MG63 (cell line): ENCODE results near the gene IGF2BP1. TPM values are rescaled to one million over a fixed set of nuclear protein-coding genes. Genes with fewer than 3 reads are reported as not detected.
A peak's percentile ranks its signal among the peaks of the same experiment; 100 is the strongest.
"Not testable (repeated sequence)": the region's sequence is repeated elsewhere in the genome, so short reads cannot be mapped to it uniquely, and the experiment has no call there.

ENCODE experiments used
- DNase-seq: peaks from one replicate; pipeline ENCODE4 v3.0.0-alpha.2; 2020
- H3K27me3 ChIP-seq: fragments of 250-450 bp; sonication (Bioruptor Pico); 2 replicates; pipeline ENCODE4 v1.5.1; 2020; ENCODE audit warnings: mild to moderate bottlenecking, moderate library complexity
- H3K36me3 ChIP-seq: fragments of 250-450 bp; sonication (Bioruptor Pico); 2 replicates; pipeline ENCODE4 v1.5.1; 2020; ENCODE audit warnings: mild to moderate bottlenecking, moderate library complexity
- H3K4me3 ChIP-seq: fragments of 250-450 bp; sonication (Bioruptor Pico); 2 replicates; pipeline ENCODE4 v1.5.1; 2020; ENCODE audit warnings: mild to moderate bottlenecking, moderate library complexity
- H3K9me3 ChIP-seq: fragments of 250-450 bp; sonication (Bioruptor Pico); 2 replicates; pipeline ENCODE4 v1.5.1; 2020; ENCODE audit warnings: mild to moderate bottlenecking, moderate library complexity
- total RNA-seq: library from RNA; depleted of rRNA; stranded (reverse); fragments of >200 nt; shearing (Covaris generic); gene quantifications from 2 replicates; pipeline ENCODE4 v1.2.3, GENCODE V29; 2014; ENCODE audit warnings: low replicate concordance

IGF2BP1 gene
- total RNA-seq, 1 experiment from 2014 or later, result 0.95 TPM

- Histone ChIP-seq H3K27me3 (no peaks in the 10 kb centered on the region), H3K9me3 (no peaks in the 10 kb centered on the region), H3K4me3 (peak overlapping the region; percentile 15), H3K36me3 (no peaks in the 10 kb centered on the region)
- peak; percentile 55 for DNase-seq
Observed at GRCh38 chr17:49031965-49032928, 35.1 kb downstream of the IGF2BP1 start.

- H3K4me3 ChIP-seq, result peak overlapping the region; percentile 36
- DNase-seq, result peak; percentile 83
- H3K27me3 ChIP-seq, result peaks cover 2% of the 10 kb centered on the region; the same call in 1 of the 2 replicates
Observed at GRCh38 chr17:49035470-49036269, 38.5 kb downstream of the IGF2BP1 start.

GRCh38 chr17:49036270-49036626 lies 39.1 kb downstream of the IGF2BP1 start:
- H3K9me3 ChIP-seq, result no peaks in the 10 kb centered on the region

More at GRCh38 chr17:49035470-49036269, 38.5 kb downstream of the IGF2BP1 start:
- H3K36me3 ChIP-seq, result no peaks in the 10 kb centered on the region
- H3K9me3 ChIP-seq, result no peaks in the 10 kb centered on the region

GRCh38 chr17:49038138-49038537 lies 41.0 kb downstream of the IGF2BP1 start:
- Histone ChIP-seq H3K9me3 (no peaks in the 10 kb centered on the region), H3K36me3 (no peaks in the 10 kb centered on the region), H3K27me3 (peaks cover 2% of the 10 kb centered on the region; the same call in 1 of the 2 replicates), H3K4me3 (no peak overlapping the region)
- DNase-seq, result no peak

More at GRCh38 chr17:49036270-49036626, 39.1 kb downstream of the IGF2BP1 start:
- Histone ChIP-seq H3K36me3 (no peaks in the 10 kb centered on the region), H3K27me3 (peaks cover 2% of the 10 kb centered on the region; the same call in 1 of the 2 replicates), H3K4me3 (no peak overlapping the region; the same call in 1 of the 2 replicates)
- no peak for DNase-seq

GRCh38 chr17:49038544-49038943 lies 41.4 kb downstream of the IGF2BP1 start:
- no peak for DNase-seq
- Histone ChIP-seq H3K4me3 (no peak overlapping the region), H3K36me3 (no peaks in the 10 kb centered on the region), H3K9me3 (no peaks in the 10 kb centered on the region), H3K27me3 (peaks cover 2% of the 10 kb centered on the region; the same call in 1 of the 2 replicates)

- not testable (repeated sequence) for DNase-seq, H3K4me3 ChIP-seq, H3K27me3 ChIP-seq, H3K9me3 ChIP-seq, H3K36me3 ChIP-seq
Observed at GRCh38 chr17:49039518-49039917, 42.3 kb downstream of the IGF2BP1 start.

- Histone ChIP-seq H3K9me3 (no peaks in the 10 kb centered on the region), H3K4me3 (no peak overlapping the region), H3K27me3 (peaks cover 2% of the 10 kb centered on the region; the same call in 1 of the 2 replicates), H3K36me3 (no peaks in the 10 kb centered on the region)
- DNase-seq, result no peak
Observed at GRCh38 chr17:49041527-49041926, 44.3 kb downstream of the IGF2BP1 start.

GRCh38 chr17:49045376-49045775 lies 48.2 kb downstream of the IGF2BP1 start:
- DNase-seq, result no peak

GRCh38 chr17:49046912-49047311 lies 49.7 kb downstream of the IGF2BP1 start:
- H3K9me3 ChIP-seq, result no peaks in the 10 kb centered on the region
- no peak for DNase-seq
- H3K4me3 ChIP-seq, result no peak overlapping the region
- H3K27me3 ChIP-seq, result no peaks in the 10 kb centered on the region
- no peaks in the 10 kb centered on the region for H3K36me3 ChIP-seq

More at GRCh38 chr17:49045376-49045775, 48.2 kb downstream of the IGF2BP1 start:
- Histone ChIP-seq H3K36me3 (no peaks in the 10 kb centered on the region), H3K4me3 (no peak overlapping the region), H3K9me3 (no peaks in the 10 kb centered on the region), H3K27me3 (no peaks in the 10 kb centered on the region)

GRCh38 chr17:49049265-49049664 lies 52.1 kb downstream of the IGF2BP1 start:
- no peak overlapping the region for H3K4me3 ChIP-seq
- H3K36me3 ChIP-seq, result no peaks in the 10 kb centered on the region
- H3K9me3 ChIP-seq, result no peaks in the 10 kb centered on the region
- DNase-seq, result no peak
- H3K27me3 ChIP-seq, result no peaks in the 10 kb centered on the region

- no peaks in the 10 kb centered on the region for H3K27me3 ChIP-seq
- no peaks in the 10 kb centered on the region for H3K9me3 ChIP-seq
- H3K4me3 ChIP-seq, result no peak overlapping the region
- DNase-seq, result no peak
- no peaks in the 10 kb centered on the region for H3K36me3 ChIP-seq
Observed at GRCh38 chr17:49050611-49051010, 53.4 kb downstream of the IGF2BP1 start.

- no peak for DNase-seq
- Histone ChIP-seq H3K36me3 (no peaks in the 10 kb centered on the region), H3K9me3 (no peaks in the 10 kb centered on the region), H3K27me3 (no peaks in the 10 kb centered on the region), H3K4me3 (no peak overlapping the region)
Observed at GRCh38 chr17:49051269-49051668, 54.1 kb downstream of the IGF2BP1 start.

GRCh38 chr17:49053171-49053829 lies 56.1 kb downstream of the IGF2BP1 start:
- no peak for DNase-seq
- Histone ChIP-seq H3K27me3 (no peaks in the 10 kb centered on the region), H3K4me3 (no peak overlapping the region), H3K9me3 (no peaks in the 10 kb centered on the region), H3K36me3 (no peaks in the 10 kb centered on the region)

GRCh38 chr17:49054342-49055092 lies 57.3 kb downstream of the IGF2BP1 start:
- Histone ChIP-seq H3K9me3 (no peaks in the 10 kb centered on the region), H3K4me3 (no peak overlapping the region)

GRCh38 chr17:49055181-49055927 lies 58.2 kb downstream of the IGF2BP1 start:
- Histone ChIP-seq H3K9me3 (no peaks in the 10 kb centered on the region), H3K27me3 (no peaks in the 10 kb centered on the region), H3K4me3 (no peak overlapping the region), H3K36me3 (no peaks in the 10 kb centered on the region)
- DNase-seq, result no peak

More at GRCh38 chr17:49054342-49055092, 57.3 kb downstream of the IGF2BP1 start:
- no peaks in the 10 kb centered on the region for H3K27me3 ChIP-seq
- DNase-seq, result no peak
- H3K36me3 ChIP-seq, result no peaks in the 10 kb centered on the region
